Peyer's patch (tissue), 4 donors: Measurements from ENCODE around the gene ITPR1.

Experiments used
- POLR2A ChIP-seq, 2 donors: fragments of 450-650 bp; IDR thresholded peaks; one replicate each; pipeline ENCODE4 v1.5.1; 2017; ENCODE audit warnings: antibody characterized with exemption in 2 of 2, mild to moderate bottlenecking in 2 of 2, moderate library complexity in 2 of 2
- TF ChIP-seq, protein P1 (sequence below), 6 experiments: fragments of 450-650 bp in 4 of 6; fragments of 200-600 bp in 2 of 6; sonication (generic) in 1 of 6; IDR thresholded peaks; one replicate each; pipeline ENCODE4 v1.5.1; 2017 to 2019; ENCODE audit warnings: antibody characterized with exemption in 6 of 6, mild to moderate bottlenecking in 3 of 6, moderate library complexity in 1 of 6

DNA sequence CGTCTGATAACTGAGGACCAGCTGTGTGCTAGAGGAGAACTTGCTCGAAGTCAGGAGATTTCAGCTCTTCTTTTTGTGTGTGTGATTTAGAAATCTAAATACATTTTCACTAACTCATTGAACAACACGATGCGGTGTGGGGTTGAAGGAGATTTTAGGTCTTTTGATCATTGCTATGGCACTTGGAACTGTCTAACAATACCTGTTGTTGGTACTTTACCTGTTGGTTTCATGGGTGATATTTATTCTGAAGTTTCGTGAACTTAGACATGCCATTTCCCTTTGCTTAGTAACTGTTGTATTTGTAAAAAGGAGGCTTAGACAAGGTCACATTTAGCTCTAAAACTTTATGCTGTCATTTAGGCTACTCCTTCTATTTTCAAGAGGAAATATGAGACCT is 99.9 kb downstream of the ITPR1 start:
- TF ChIP-seq, protein P1, sequence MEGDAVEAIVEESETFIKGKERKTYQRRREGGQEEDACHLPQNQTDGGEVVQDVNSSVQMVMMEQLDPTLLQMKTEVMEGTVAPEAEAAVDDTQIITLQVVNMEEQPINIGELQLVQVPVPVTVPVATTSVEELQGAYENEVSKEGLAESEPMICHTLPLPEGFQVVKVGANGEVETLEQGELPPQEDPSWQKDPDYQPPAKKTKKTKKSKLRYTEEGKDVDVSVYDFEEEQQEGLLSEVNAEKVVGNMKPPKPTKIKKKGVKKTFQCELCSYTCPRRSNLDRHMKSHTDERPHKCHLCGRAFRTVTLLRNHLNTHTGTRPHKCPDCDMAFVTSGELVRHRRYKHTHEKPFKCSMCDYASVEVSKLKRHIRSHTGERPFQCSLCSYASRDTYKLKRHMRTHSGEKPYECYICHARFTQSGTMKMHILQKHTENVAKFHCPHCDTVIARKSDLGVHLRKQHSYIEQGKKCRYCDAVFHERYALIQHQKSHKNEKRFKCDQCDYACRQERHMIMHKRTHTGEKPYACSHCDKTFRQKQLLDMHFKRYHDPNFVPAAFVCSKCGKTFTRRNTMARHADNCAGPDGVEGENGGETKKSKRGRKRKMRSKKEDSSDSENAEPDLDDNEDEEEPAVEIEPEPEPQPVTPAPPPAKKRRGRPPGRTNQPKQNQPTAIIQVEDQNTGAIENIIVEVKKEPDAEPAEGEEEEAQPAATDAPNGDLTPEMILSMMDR (IDR thresholded peaks at IDR 0.05): no peak
- no peak for TF ChIP-seq POLR2A (IDR thresholded peaks at IDR 0.05)
